Stomach (tissue), 9 donors: Measurements from ENCODE around the gene ZDHHC13. TPM values are rescaled to one million over a fixed set of nuclear protein-coding genes. Genes with fewer than 3 reads are reported as not detected.

Source experiments
- DNase-seq, 2 donors: peaks; one replicate each; pipeline versions ENCODE4 v3.0.0 to v3.0.0-alpha.2; 2013 to 2019
- H3K27ac ChIP-seq, 5 donors: fragments of 200-600 bp in 4 of 5; sonication (generic) in 4 of 5; one replicate each; pipeline ENCODE4 v1.5.1; 2013 to 2019; ENCODE audit warnings: mild to moderate bottlenecking in 1 of 5, moderate library complexity in 1 of 5
- H3K27me3 ChIP-seq, 3 donors: fragments of 200-600 bp; sonication (generic); one replicate each; pipeline ENCODE4 v1.5.1; 2017 to 2019; ENCODE audit warnings: mixed run types in 1 of 3
- H3K36me3 ChIP-seq, 4 donors: fragments of 200-600 bp; sonication (generic); 1 replicate in 3 of 4; 2 replicates in 1 of 4; pipeline ENCODE4 v1.5.1; 2016 to 2019
- H3K4me1 ChIP-seq, 4 donors: fragments of 200-600 bp; sonication (generic); one replicate each; pipeline ENCODE4 v1.5.1; 2016 to 2019
- H3K4me3 ChIP-seq, 4 donors: fragments of 200-600 bp; sonication (generic) in 3 of 4; one replicate each; pipeline ENCODE4 v1.5.1; 2016 to 2019; ENCODE audit warnings: mild to moderate bottlenecking in 1 of 4
- H3K9me3 ChIP-seq, 4 donors: fragments of 200-600 bp; sonication (generic); one replicate each; pipeline ENCODE4 v1.5.1; 2016 to 2019
- EP300 ChIP-seq: sonication (generic); formaldehyde crosslinking; IDR thresholded peaks from one replicate; pipeline ENCODE4 v1.6.1; 2017; ENCODE audit warnings: antibody characterized with exemption
- POLR2A ChIP-seq, 4 donors: fragments of 450-650 bp; IDR thresholded peaks; one replicate each; pipeline ENCODE4 v1.6.1; 2016; ENCODE audit warnings: antibody characterized with exemption in 4 of 4, control low read depth in 2 of 4, mild to moderate bottlenecking in 1 of 4, moderate library complexity in 1 of 4
- POLR2AphosphoS5 ChIP-seq, 3 donors: sonication (generic); formaldehyde crosslinking; IDR thresholded peaks; one replicate each; pipeline ENCODE4 v1.6.1; 2016; ENCODE audit warnings: antibody characterized with exemption in 3 of 3
- WGBS, 5 donors: extraction: QIAGEN DNeasy Blood & Tissue Kit in 3 of 5; methylation state at CpG; one replicate each; pipeline versions ENCODE4 v1.1.5 to v1.1.7; 2013 to 2018; 5-methylcytosine and 5-hydroxymethylcytosine counted together
- intact Hi-C: fragments of 100-400 bp; cut with DNase I; formaldehyde crosslinking; loops from one replicate; pipeline ENCODE4 v1.15.1; 2023; ENCODE audit warnings: low total_unique reads
- polyA plus RNA-seq, 3 donors: library from polyadenylated mRNA; stranded (reverse); fragments of 200-250 nt; gene quantifications; one replicate each; pipeline ENCODE4 v1.2.3, GENCODE V29; 2013
- total RNA-seq, 5 donors: library from RNA; depleted of rRNA; stranded (reverse); fragments of >200 nt; gene quantifications; one replicate each; pipeline versions ENCODE4 v1.1.0 to v1.2.3, GENCODE V29; 2014 to 2016
- TF ChIP-seq, protein P1 (sequence below), 7 experiments: fragments of 450-650 bp in 4 of 7; fragments of 200-600 bp in 3 of 7; sonication (generic) in 3 of 7; IDR thresholded peaks; one replicate each; pipeline ENCODE4 v1.5.1; 2016 to 2019; ENCODE audit warnings: antibody characterized with exemption in 7 of 7, control low read depth in 2 of 7, mild to moderate bottlenecking in 1 of 7
- donor health status: healthy with polysubstance abuse.
- donor health status: Bipolar disorder and iron deficiency.
- donor health status: healthy.

ZDHHC13 gene
- total and polyA plus RNA-seq, 8 donors: 5.5 to 43.9 (median 19.5) TPM

DNA sequence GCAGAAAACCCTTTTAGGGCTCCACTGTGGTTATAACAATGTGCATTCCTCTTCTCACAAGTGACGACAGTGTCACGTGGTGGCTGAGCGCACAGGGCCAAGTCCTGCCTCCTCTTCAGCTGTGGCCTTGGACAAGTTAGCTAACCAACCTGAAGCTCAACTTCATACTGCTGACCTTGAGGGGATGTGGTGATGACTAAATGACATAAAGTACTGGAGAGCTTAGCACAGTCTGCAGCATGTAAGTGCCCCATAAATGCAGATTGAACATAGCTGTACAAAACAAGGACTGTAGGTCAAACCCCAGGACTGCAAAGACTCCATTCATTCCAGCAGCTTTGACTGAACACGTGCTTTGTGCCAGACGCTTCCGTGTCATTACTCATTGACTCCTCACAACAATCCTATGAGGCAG is 36.4 kb upstream of the ZDHHC13 start:
- intact Hi-C loops: no loop called here
- TF ChIP-seq POLR2A (IDR thresholded peaks at IDR 0.05) (no peak), EP300 (no peak), POLR2AphosphoS5 (IDR thresholded peaks at IDR 0.05) (no peak)
- TF ChIP-seq, protein P1, sequence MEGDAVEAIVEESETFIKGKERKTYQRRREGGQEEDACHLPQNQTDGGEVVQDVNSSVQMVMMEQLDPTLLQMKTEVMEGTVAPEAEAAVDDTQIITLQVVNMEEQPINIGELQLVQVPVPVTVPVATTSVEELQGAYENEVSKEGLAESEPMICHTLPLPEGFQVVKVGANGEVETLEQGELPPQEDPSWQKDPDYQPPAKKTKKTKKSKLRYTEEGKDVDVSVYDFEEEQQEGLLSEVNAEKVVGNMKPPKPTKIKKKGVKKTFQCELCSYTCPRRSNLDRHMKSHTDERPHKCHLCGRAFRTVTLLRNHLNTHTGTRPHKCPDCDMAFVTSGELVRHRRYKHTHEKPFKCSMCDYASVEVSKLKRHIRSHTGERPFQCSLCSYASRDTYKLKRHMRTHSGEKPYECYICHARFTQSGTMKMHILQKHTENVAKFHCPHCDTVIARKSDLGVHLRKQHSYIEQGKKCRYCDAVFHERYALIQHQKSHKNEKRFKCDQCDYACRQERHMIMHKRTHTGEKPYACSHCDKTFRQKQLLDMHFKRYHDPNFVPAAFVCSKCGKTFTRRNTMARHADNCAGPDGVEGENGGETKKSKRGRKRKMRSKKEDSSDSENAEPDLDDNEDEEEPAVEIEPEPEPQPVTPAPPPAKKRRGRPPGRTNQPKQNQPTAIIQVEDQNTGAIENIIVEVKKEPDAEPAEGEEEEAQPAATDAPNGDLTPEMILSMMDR (IDR thresholded peaks at IDR 0.05): no peak
- peak in 1 of 2 donors; percentile 39 for DNase-seq
- Histone ChIP-seq H3K4me3 (no peak overlapping the region), H3K36me3 (no peaks in the 10 kb centered on the region), H3K27me3 (no peaks in the 10 kb centered on the region), H3K9me3 (no peaks in the 10 kb centered on the region), H3K27ac (no peak overlapping the region), H3K4me1 (peaks cover 0 to 14% (median 4%) of the 10 kb centered on the region in 4 donors)
- WGBS, 5 donors: 80 to 88% (median 86%) methylated on average over 6 of the region's 6 CpGs

DNA sequence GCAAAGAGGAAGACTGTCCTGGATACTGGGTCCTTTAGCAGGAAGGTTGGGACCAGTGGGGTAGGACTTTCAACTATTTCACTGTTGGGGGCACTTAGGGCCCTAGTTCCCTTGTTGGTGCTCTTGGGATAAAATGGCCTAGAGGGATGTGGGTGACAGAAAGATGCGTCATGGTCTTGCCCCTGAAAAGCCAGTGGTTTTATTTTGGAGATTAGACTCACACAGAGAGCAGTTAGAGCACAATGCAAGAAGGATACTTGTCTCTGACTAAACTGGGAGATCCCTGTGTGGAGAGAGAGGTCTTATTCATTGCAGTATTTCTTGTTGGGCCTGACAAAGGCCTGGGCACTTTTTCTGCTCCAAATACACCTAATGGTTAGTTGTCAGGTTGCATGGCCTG is 33.8 kb upstream of the ZDHHC13 start:
- H3K36me3 ChIP-seq: no peaks in the 10 kb centered on the region
- H3K4me3 ChIP-seq: no peak overlapping the region
- no peaks in the 10 kb centered on the region for H3K9me3 ChIP-seq
- no peak overlapping the region for H3K27ac ChIP-seq
- DNase-seq: no peak
- intact Hi-C loops: no loop called here
- TF ChIP-seq POLR2A (IDR thresholded peaks at IDR 0.05) (no peak), EP300 (no peak), POLR2AphosphoS5 (IDR thresholded peaks at IDR 0.05) (no peak)
- TF ChIP-seq, protein P1 (IDR thresholded peaks at IDR 0.05): no peak
- no peaks in the 10 kb centered on the region for H3K27me3 ChIP-seq
- WGBS, 5 donors: 86 to 100% (median 96%) methylated on average over 1 of the region's 1 CpG
- peaks cover 0 to 4% (median 0%) of the 10 kb centered on the region in 4 donors for H3K4me1 ChIP-seq

DNA sequence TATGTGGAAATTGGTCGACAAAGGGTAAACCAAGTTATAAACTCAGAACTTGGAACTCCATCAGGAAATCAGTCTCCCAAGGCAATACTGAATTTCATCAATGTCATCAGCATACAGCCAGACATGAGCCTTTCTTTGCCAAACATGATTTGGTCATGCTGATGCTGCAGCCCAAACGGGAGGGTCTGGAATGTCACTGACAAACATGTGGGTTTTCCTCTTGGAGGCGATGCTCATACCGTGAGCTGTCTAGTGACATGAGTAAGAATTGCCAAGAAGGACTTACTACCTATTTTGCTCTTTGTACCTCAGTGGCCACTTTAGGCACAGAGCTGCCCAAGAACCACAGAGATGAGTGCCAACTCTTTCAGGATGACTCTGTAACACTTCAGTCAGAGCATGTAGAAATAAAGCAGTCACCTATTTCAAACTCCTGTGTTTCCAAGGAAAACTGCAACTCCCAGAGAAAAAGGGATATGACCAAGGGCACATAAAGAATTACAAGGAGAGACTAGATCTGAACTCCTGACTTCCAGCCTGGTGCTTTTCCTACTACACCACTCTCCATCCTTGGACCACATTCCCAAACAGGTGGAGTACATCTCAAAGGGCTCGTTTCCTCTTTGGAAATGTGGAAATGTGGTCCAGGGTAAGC is 32.2 kb upstream of the ZDHHC13 start:
- no peaks in the 10 kb centered on the region for H3K4me1 ChIP-seq
- intact Hi-C loops: no loop called here
- no peaks in the 10 kb centered on the region for H3K27me3 ChIP-seq
- H3K9me3 ChIP-seq: no peaks in the 10 kb centered on the region
- DNase-seq: no peak
- no peaks in the 10 kb centered on the region for H3K36me3 ChIP-seq
- 61 to 82% (median 77%) methylated on average over 5 of the region's 5 CpGs for WGBS, 5 donors
- H3K4me3 ChIP-seq: no peak overlapping the region
- H3K27ac ChIP-seq: no peak overlapping the region
- TF ChIP-seq POLR2A (IDR thresholded peaks at IDR 0.05): no peak
- no peak for TF ChIP-seq EP300
- TF ChIP-seq, protein P1 (IDR thresholded peaks at IDR 0.05): no peak
- TF ChIP-seq POLR2AphosphoS5 (IDR thresholded peaks at IDR 0.05): no peak

DNA sequence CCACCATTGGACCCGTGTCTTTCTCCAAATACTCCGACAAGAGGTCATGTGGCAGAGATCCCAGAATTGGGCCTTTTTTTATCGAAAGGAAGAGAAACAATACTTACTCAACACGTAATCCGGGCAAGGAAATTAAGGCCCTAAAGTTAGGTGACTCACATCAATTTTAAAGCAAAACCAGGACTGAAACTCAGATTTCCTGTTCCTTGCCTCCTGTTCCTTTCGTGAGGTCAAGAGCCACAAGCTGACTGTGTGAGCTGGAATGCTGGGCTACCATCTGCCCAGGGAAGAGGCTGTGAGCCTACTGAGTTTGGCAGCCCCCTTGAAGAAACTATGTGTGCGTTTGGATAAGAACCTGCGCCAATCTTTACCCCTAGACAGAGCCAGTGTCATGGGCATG is 29.3 kb upstream of the ZDHHC13 start:
- intact Hi-C loops: no loop called here
- no peak for DNase-seq
- Histone ChIP-seq H3K4me1 (no peaks in the 10 kb centered on the region), H3K4me3 (no peak overlapping the region), H3K9me3 (no peaks in the 10 kb centered on the region), H3K36me3 (no peaks in the 10 kb centered on the region), H3K27me3 (no peaks in the 10 kb centered on the region), H3K27ac (peak overlapping the region in 1 of 5 donors; percentile 5)
- TF ChIP-seq EP300 (no peak), POLR2A (IDR thresholded peaks at IDR 0.05) (no peak), POLR2AphosphoS5 (IDR thresholded peaks at IDR 0.05) (no peak)
- TF ChIP-seq, protein P1 (IDR thresholded peaks at IDR 0.05): no peak
- WGBS, 5 donors: 76 to 91% (median 80%) methylated on average over 8 of the region's 8 CpGs
